22Rv1 (cell line): ENCODE measurements around the gene P3H1.
A peak's percentile ranks its signal among the peaks of the same experiment; 100 is the strongest.

Experiments
- CTCF ChIP-seq: fragments of 450-650 bp; IDR thresholded peaks from 2 replicates; pipeline ENCODE4 v1.5.1; 2017; ENCODE audit warnings: mild to moderate bottlenecking
- ZFX ChIP-seq: fragments of 450-650 bp; IDR thresholded peaks from 2 replicates; pipeline ENCODE4 v1.6.1; 2017; ENCODE audit warnings: antibody characterized with exemption, borderline replicate concordance

- TF ChIP-seq CTCF: peak; percentile 81
- no peak for TF ChIP-seq ZFX
These were observed 9.6 kb downstream of the P3H1 start for GRCh38 chr1:42756956-42757891.
